HEK293 (cell line): ENCODE data around the gene NKD1.

ENCODE experiments used
- ZBTB17 ChIP-seq: fragments of 450-650 bp; formaldehyde crosslinking; IDR thresholded peaks from 2 replicates; pipeline ENCODE4 v1.5.1; 2016; ENCODE audit warnings: missing biosample characterization, missing genetic modification characterization
- ZBTB48 ChIP-seq: fragments of 450-650 bp; formaldehyde crosslinking; IDR thresholded peaks from 2 replicates; pipeline ENCODE4 v1.5.1; 2016; ENCODE audit warnings: missing biosample characterization, missing genetic modification characterization
- ZNF174 ChIP-seq: fragments of 450-650 bp; formaldehyde crosslinking; IDR thresholded peaks from 2 replicates; pipeline ENCODE4 v1.5.0; 2017; ENCODE audit warnings: missing biosample characterization, mild to moderate bottlenecking, missing genetic modification characterization
- ZNF610 ChIP-seq: fragments of 450-650 bp; formaldehyde crosslinking; IDR thresholded peaks from 2 replicates; pipeline ENCODE4 v1.5.1; 2016; ENCODE audit warnings: missing biosample characterization, missing genetic modification characterization, borderline replicate concordance
- ZNF837 ChIP-seq: fragments of 450-650 bp; formaldehyde crosslinking; IDR thresholded peaks from 2 replicates; pipeline ENCODE4 v1.5.1; 2016; ENCODE audit warnings: missing biosample characterization, missing genetic modification characterization
- TF ChIP-seq, protein P1 (sequence below): fragments of 450-650 bp; formaldehyde crosslinking; IDR thresholded peaks from 2 replicates; pipeline ENCODE4 v1.5.1; 2016; ENCODE audit warnings: missing biosample characterization, missing genetic modification characterization

DNA sequence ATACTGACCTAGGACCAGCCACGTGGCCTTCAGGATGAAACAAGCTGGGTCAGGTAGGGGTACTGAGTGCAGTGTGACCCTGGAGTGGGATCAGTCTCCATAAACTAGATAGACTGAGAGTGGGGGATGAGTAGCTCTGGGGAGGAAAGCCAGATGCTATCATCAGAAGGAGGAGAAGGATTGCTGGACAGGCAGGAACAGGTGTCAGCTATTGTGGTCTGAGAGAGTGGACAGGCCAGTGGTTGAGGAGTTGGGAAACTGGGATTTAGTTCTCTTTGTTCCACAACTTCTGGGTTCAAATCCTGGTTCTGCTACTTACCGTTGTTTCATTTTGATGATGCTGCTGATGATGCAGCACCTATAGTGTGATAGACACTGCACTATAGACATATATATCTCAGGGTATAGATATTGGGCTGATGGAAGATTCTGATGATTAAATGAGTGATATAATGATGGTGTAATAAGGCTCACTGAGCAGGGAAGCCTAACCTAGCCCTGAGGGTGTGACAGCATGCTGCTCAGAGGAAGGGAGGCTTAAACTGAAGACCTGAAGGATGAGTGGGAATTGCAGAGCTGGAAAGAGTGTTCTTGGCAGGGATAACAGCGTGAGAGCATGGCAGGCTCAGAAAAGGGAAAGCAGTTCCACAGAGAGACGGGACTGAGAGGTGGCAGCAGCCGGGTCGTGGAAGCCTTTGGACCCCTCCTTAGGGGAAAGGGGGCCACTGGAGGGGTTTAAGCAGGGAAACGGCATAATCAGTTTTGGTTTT is 66.9 kb downstream of the NKD1 start:
- TF ChIP-seq ZBTB17 (tag by site-specific recombination): no peak
- no peak for TF ChIP-seq ZNF174
- TF ChIP-seq, protein P1, sequence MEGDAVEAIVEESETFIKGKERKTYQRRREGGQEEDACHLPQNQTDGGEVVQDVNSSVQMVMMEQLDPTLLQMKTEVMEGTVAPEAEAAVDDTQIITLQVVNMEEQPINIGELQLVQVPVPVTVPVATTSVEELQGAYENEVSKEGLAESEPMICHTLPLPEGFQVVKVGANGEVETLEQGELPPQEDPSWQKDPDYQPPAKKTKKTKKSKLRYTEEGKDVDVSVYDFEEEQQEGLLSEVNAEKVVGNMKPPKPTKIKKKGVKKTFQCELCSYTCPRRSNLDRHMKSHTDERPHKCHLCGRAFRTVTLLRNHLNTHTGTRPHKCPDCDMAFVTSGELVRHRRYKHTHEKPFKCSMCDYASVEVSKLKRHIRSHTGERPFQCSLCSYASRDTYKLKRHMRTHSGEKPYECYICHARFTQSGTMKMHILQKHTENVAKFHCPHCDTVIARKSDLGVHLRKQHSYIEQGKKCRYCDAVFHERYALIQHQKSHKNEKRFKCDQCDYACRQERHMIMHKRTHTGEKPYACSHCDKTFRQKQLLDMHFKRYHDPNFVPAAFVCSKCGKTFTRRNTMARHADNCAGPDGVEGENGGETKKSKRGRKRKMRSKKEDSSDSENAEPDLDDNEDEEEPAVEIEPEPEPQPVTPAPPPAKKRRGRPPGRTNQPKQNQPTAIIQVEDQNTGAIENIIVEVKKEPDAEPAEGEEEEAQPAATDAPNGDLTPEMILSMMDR (tag by site-specific recombination): no peak
- TF ChIP-seq ZBTB48: no peak
- TF ChIP-seq ZNF837 (tag by site-specific recombination): no peak
- TF ChIP-seq ZNF610: no peak
